Neural progenitor cell (in vitro differentiated cells): ENCODE results near the gene ATRAID. TPM values are rescaled to one million over a fixed set of nuclear protein-coding genes. Genes with fewer than 3 reads are reported as not detected.
A peak's percentile ranks its signal among the peaks of the same experiment; 100 is the strongest.

ENCODE experiments used
- DNase-seq: peaks from one replicate; pipeline ENCODE4 v3.0.0-alpha.2; 2016; ENCODE audit warnings: low spot score
- H2AFZ ChIP-seq: fragments of 200-600 bp; sonication (generic); replicated peaks from 2 replicates; pipeline ENCODE4 v1.6.1; 2016; ENCODE audit warnings: antibody characterized with exemption
- H3F3A ChIP-seq: fragments of 200-600 bp; sonication (generic); 2 replicates; pipeline ENCODE4 v1.6.1; 2016; ENCODE audit warnings: antibody characterized with exemption, low read depth
- H3K27ac ChIP-seq: fragments of 200-600 bp; sonication (generic); 2 replicates; pipeline ENCODE4 v1.5.1; 2016; ENCODE audit warnings: mild to moderate bottlenecking
- H3K27me3 ChIP-seq: fragments of 200-600 bp; sonication (generic); 2 replicates; pipeline ENCODE4 v1.6.1; 2016; ENCODE audit warnings: mild to moderate bottlenecking, moderate library complexity
- H3K36me3 ChIP-seq: fragments of 200-600 bp; sonication (generic); 2 replicates; pipeline ENCODE4 v1.5.1; 2016
- H3K4me1 ChIP-seq: fragments of 200-600 bp; sonication (generic); 2 replicates; pipeline ENCODE4 v1.6.1; 2016; ENCODE audit warnings: mixed run types
- H3K4me2 ChIP-seq: fragments of 200-600 bp; sonication (generic); 2 replicates; pipeline ENCODE4 v1.6.1; 2016
- H3K4me3 ChIP-seq: fragments of 200-600 bp; sonication (generic); 2 replicates; pipeline ENCODE4 v1.5.1; 2016
- H3K79me2 ChIP-seq: fragments of 200-600 bp; sonication (generic); 2 replicates; pipeline ENCODE4 v1.6.1; 2016; ENCODE audit warnings: low read depth
- H3K9ac ChIP-seq: fragments of 200-600 bp; sonication (generic); 2 replicates; pipeline ENCODE4 v1.6.1; 2016
- H3K9me3 ChIP-seq: fragments of 200-600 bp; sonication (generic); 2 replicates; pipeline ENCODE4 v1.5.1; 2016; ENCODE audit warnings: low read depth
- H4K20me1 ChIP-seq: fragments of 200-600 bp; sonication (generic); 2 replicates; pipeline ENCODE4 v1.6.1; 2016; ENCODE audit warnings: low read depth
- H3K27ac Mint-ChIP-seq: 3 replicates; pipeline ENCODE4 v1.8.0; 2021; ENCODE audit warnings: mixed read lengths
- H3K27me3 Mint-ChIP-seq: 2 replicates; pipeline ENCODE4 v1.8.0; 2022; ENCODE audit warnings: low read depth, mild to moderate bottlenecking, inconsistent platforms, moderate library complexity, mixed read lengths; ENCODE audit not compliant: insufficient read depth
- H3K36me3 Mint-ChIP-seq: 3 replicates; pipeline ENCODE4 v1.8.0; 2021; ENCODE audit warnings: mixed read lengths
- H3K4me1 Mint-ChIP-seq: 3 replicates; pipeline ENCODE4 v1.8.0; 2021; ENCODE audit warnings: mixed read lengths
- H3K4me3 Mint-ChIP-seq: 3 replicates; pipeline ENCODE4 v1.8.0; 2021; ENCODE audit warnings: mild to moderate bottlenecking, moderate library complexity, mixed read lengths
- H3K9me3 Mint-ChIP-seq: 3 replicates; pipeline ENCODE4 v1.8.0; 2020; ENCODE audit warnings: mixed read lengths
- CTCF ChIP-seq: fragments of 200-600 bp; sonication (generic); IDR thresholded peaks from 2 replicates; pipeline ENCODE4 v1.5.1; 2017; ENCODE audit warnings: antibody characterized with exemption, mild to moderate bottlenecking
- EZH2 ChIP-seq: fragments of 200-600 bp; sonication (generic); IDR thresholded peaks from 2 replicates; pipeline ENCODE4 v1.6.1; 2017; ENCODE audit warnings: antibody characterized with exemption, mild to moderate bottlenecking, moderate library complexity
- EZH2phosphoT487 ChIP-seq: fragments of 200-600 bp; sonication (generic); IDR thresholded peaks from 2 replicates; pipeline ENCODE4 v1.6.1; 2017; ENCODE audit warnings: antibody characterized with exemption
- total RNA-seq: library from RNA; depleted of rRNA; stranded (reverse); fragments of >200 nt; gene quantifications from 2 replicates; pipeline ENCODE4 v1.2.3, GENCODE V29; 2015; ENCODE audit warnings: low replicate concordance

The ATRAID gene
- total RNA-seq, 1 donor from 2014 or later: 142 TPM

- no peak overlapping the region for H3K4me2 ChIP-seq
- H3K4me1 Mint-ChIP-seq: peaks cover 14% of the 10 kb centered on the region
These were observed 45.1 kb downstream of the ATRAID start for GRCh38 chr2:27256855-27257454.

GRCh38 chr2:27258051-27258450 is 46.2 kb downstream of the ATRAID start:
- no peak overlapping the region for H3K4me3 ChIP-seq
- H3K4me2 ChIP-seq: no peak overlapping the region
- H3K27me3 ChIP-seq: peaks cover 38% of the 10 kb centered on the region
- no peak for DNase-seq
- no peaks in the 10 kb centered on the region for H3K36me3 ChIP-seq
- no peaks in the 10 kb centered on the region for H3K4me1 ChIP-seq
- H3F3A ChIP-seq: peaks cover 2% of the 10 kb centered on the region
- H2AFZ ChIP-seq: no peak overlapping the region
- TF ChIP-seq EZH2: no peak
- no peak for TF ChIP-seq EZH2phosphoT487
- TF ChIP-seq CTCF: no peak
- Mint-ChIP-seq H3K27ac (no peak overlapping the region), H3K36me3 (no peaks in the 10 kb centered on the region), H3K27me3 (peaks cover 47% of the 10 kb centered on the region), H3K4me1 (peaks cover 14% of the 10 kb centered on the region), H3K4me3 (no peak overlapping the region), H3K9me3 (peaks cover 2% of the 10 kb centered on the region)
- H3K79me2 ChIP-seq: no peaks in the 10 kb centered on the region
- H3K9me3 ChIP-seq: no peaks in the 10 kb centered on the region
- H3K9ac ChIP-seq: no peak overlapping the region
- H3K27ac ChIP-seq: no peak overlapping the region
- no peaks in the 10 kb centered on the region for H4K20me1 ChIP-seq

More at GRCh38 chr2:27256855-27257454, 45.1 kb downstream of the ATRAID start:
- no peaks in the 10 kb centered on the region for H3K79me2 ChIP-seq
- H3K36me3 ChIP-seq: no peaks in the 10 kb centered on the region
- H3K9ac ChIP-seq: no peak overlapping the region
- TF ChIP-seq EZH2 (no peak), EZH2phosphoT487 (no peak), CTCF (no peak)
- peaks cover 2% of the 10 kb centered on the region for H3F3A ChIP-seq
- H3K4me1 ChIP-seq: no peaks in the 10 kb centered on the region
- H4K20me1 ChIP-seq: no peaks in the 10 kb centered on the region
- DNase-seq: no peak
- H3K9me3 Mint-ChIP-seq: peaks cover 2% of the 10 kb centered on the region
- H3K36me3 Mint-ChIP-seq: no peaks in the 10 kb centered on the region
- H3K4me3 ChIP-seq: no peak overlapping the region
- H3K27me3 ChIP-seq: peaks cover 27% of the 10 kb centered on the region
- no peak overlapping the region for H2AFZ ChIP-seq
- no peak overlapping the region for H3K4me3 Mint-ChIP-seq
- H3K27ac Mint-ChIP-seq: peak overlapping the region; percentile 7
- H3K9me3 ChIP-seq: no peaks in the 10 kb centered on the region
- H3K27me3 Mint-ChIP-seq: peaks cover 44% of the 10 kb centered on the region
- no peak overlapping the region for H3K27ac ChIP-seq

- peaks cover 8% of the 10 kb centered on the region for H3K4me1 ChIP-seq
- H3K4me3 ChIP-seq: peak overlapping the region; percentile 58
- peaks cover 4% of the 10 kb centered on the region for H3K9me3 Mint-ChIP-seq
- peaks cover 27% of the 10 kb centered on the region for H3K4me1 Mint-ChIP-seq
- no peak for DNase-seq
- H3K9me3 ChIP-seq: no peaks in the 10 kb centered on the region
- peak overlapping the region; percentile 80 for H3K4me3 Mint-ChIP-seq
- no peaks in the 10 kb centered on the region for H3K79me2 ChIP-seq
- H3K27ac Mint-ChIP-seq: no peak overlapping the region
- no peak overlapping the region for H3K27ac ChIP-seq
- no peak overlapping the region for H3K9ac ChIP-seq
- H3K36me3 Mint-ChIP-seq: no peaks in the 10 kb centered on the region
- peaks cover 49% of the 10 kb centered on the region for H3K27me3 Mint-ChIP-seq
- peaks cover 26% of the 10 kb centered on the region for H3F3A ChIP-seq
- peak overlapping the region; percentile 80 for H3K4me2 ChIP-seq
- H4K20me1 ChIP-seq: peaks cover 10% of the 10 kb centered on the region
- peak overlapping the region; percentile 64 for H2AFZ ChIP-seq
- no peaks in the 10 kb centered on the region for H3K36me3 ChIP-seq
- TF ChIP-seq EZH2: no peak
- no peak for TF ChIP-seq EZH2phosphoT487
- no peak for TF ChIP-seq CTCF
- H3K27me3 ChIP-seq: peaks cover 71% of the 10 kb centered on the region
These were observed 49.5 kb downstream of the ATRAID start for GRCh38 chr2:27261241-27261925.
